K562 (cell line): ENCODE results near the gene KAT7. TPM values are rescaled to one million over a fixed set of nuclear protein-coding genes. Genes with fewer than 3 reads are reported as not detected.
A peak's percentile ranks its signal among the peaks of the same experiment; 100 is the strongest.

Experiments used
- ATAC-seq: fragments of 200-7000 bp; cut with Tn5 transposase; 3 replicates; pipeline ENCODE4 v1.9.1; 2020; ENCODE audit warnings: moderate library complexity
- BruUV-seq: library from RNA; stranded (reverse); fragments of 400-500 nt; replicated peaks from 2 replicates; lab custom pipeline; 2021; lab: Mats Ljungman, UMichigan
- CTCF ChIA-PET: fragments of 300-600 bp; formaldehyde crosslinking; extraction: SDS; loops from one replicate; lab custom pipeline; 2021; ENCODE audit warnings: low intra/inter-chr PET ratio; lab: Yijun Ruan, JAX
- POLR2A ChIA-PET: fragments of 300-600, 350-650 bp; sonication (Branson Sonifier 250); formaldehyde crosslinking; extraction: SDS; loops from one replicate; lab custom pipeline; 2021; ENCODE audit warnings: antibody characterized with exemption, inconsistent platforms; lab: Yijun Ruan, JAX
- DNase-seq, 4 experiments: peaks; one replicate each; pipeline versions ENCODE4 v3.0.0 to v3.0.0-alpha.2; 2011 to 2018; ENCODE audit warnings: low spot score in 3 of 4, mixed read lengths in 3 of 4; ENCODE audit errors: extremely low read depth in 1 of 4
- FAIRE-seq: peaks from 2 replicates; lab custom pipeline; 2011; peaks lifted over from hg19 to GRCh38; lab: Jason Lieb, UNC
- H2AFZ ChIP-seq: 2 replicates; pipeline ENCODE4 v1.6.0; 2011; ENCODE audit warnings: low read depth, low read length, control low read depth, inconsistent platforms
- H3K27ac ChIP-seq: fragments of 200-600 bp; 3 replicates; pipeline ENCODE4 v1.8.0; 2011; ENCODE audit warnings: low read depth, mild to moderate bottlenecking, control low read depth, inconsistent platforms, low read length, moderate library complexity, mixed read lengths; ENCODE audit errors: extremely low read depth
- H3K27me3 ChIP-seq, 2 experiments: fragments of 300-600 bp in 1 of 2; 2 replicates in 1 of 2; 3 replicates in 1 of 2; pipeline versions ENCODE4 v1.6.0 to v1.8.0; 2011; ENCODE audit warnings: inconsistent platforms in 2 of 2, low read length in 2 of 2, mild to moderate bottlenecking in 1 of 2, mixed read lengths in 1 of 2, moderate library complexity in 1 of 2; ENCODE audit not compliant: control insufficient read depth in 2 of 2, insufficient read depth in 2 of 2
- H3K36me3 ChIP-seq: fragments of 300-600 bp; 3 replicates; pipeline ENCODE4 v1.8.0; 2011; ENCODE audit warnings: mild to moderate bottlenecking, low read length, inconsistent platforms; ENCODE audit not compliant: control insufficient read depth, insufficient read depth
- H3K4me1 ChIP-seq, 2 experiments: fragments of 200-600 bp in 1 of 2; replicated peaks in 1 of 2; 2 replicates in 1 of 2; 3 replicates in 1 of 2; pipeline versions ENCODE4 v1.5.1 to v1.8.0; 2011; ENCODE audit warnings: inconsistent platforms in 2 of 2, low read length in 2 of 2, mild to moderate bottlenecking in 1 of 2, mixed read lengths in 1 of 2, moderate library complexity in 1 of 2; ENCODE audit not compliant: control insufficient read depth in 2 of 2, insufficient read depth in 2 of 2
- H3K4me2 ChIP-seq: 2 replicates; pipeline ENCODE4 v1.6.1; 2011; ENCODE audit warnings: low read length, control low read depth, inconsistent platforms, mixed read lengths; ENCODE audit not compliant: insufficient read depth
- H3K4me3 ChIP-seq: fragments of 200-600 bp; sonication (generic), shearing (Covaris generic); 2 replicates; pipeline ENCODE4 v1.5.1; 2016; ENCODE audit warnings: control low read depth, inconsistent platforms
- H3K79me2 ChIP-seq: fragments of 200-600 bp; 3 replicates; pipeline ENCODE4 v1.8.0; 2011; ENCODE audit warnings: low read length, inconsistent platforms; ENCODE audit not compliant: control insufficient read depth, insufficient read depth
- H3K9ac ChIP-seq, 2 experiments: 2 replicates each; pipeline versions ENCODE4 v1.6.0 to v1.6.1; 2011; ENCODE audit warnings: low read depth in 2 of 2, low read length in 2 of 2, control low read depth in 1 of 2, inconsistent platforms in 1 of 2, mild to moderate bottlenecking in 1 of 2, mixed read lengths in 1 of 2; ENCODE audit not compliant: insufficient read depth in 1 of 2
- H3K9me1 ChIP-seq: one replicate; pipeline ENCODE4 v1.6.0; 2011; ENCODE audit warnings: inconsistent platforms, mild to moderate bottlenecking, low read length, moderate library complexity; ENCODE audit not compliant: control insufficient read depth, insufficient read depth
- H3K9me3 ChIP-seq: replicated peaks from 2 replicates; pipeline ENCODE4 v1.5.1; 2011; ENCODE audit warnings: low read depth, low read length, inconsistent platforms; ENCODE audit not compliant: control insufficient read depth, insufficient read depth
- H4K20me1 ChIP-seq: replicated peaks from 2 replicates; pipeline ENCODE4 v1.6.1; 2011; ENCODE audit warnings: low read length, inconsistent platforms, mixed read lengths; ENCODE audit not compliant: control insufficient read depth, insufficient read depth
- BRCA1 ChIP-seq, 2 experiments: fragments of 450-650 bp in 1 of 2; sonication (generic) in 1 of 2; formaldehyde crosslinking in 1 of 2; IDR thresholded peaks; 2 replicates each; pipeline versions ENCODE4 v1.5.0 to v1.6.1; 2017 to 2020; ENCODE audit warnings: mild to moderate bottlenecking in 1 of 2, missing genetic modification reagents in 1 of 2
- COPS2 ChIP-seq: fragments of 450-650 bp; conservative IDR thresholded peaks from 2 replicates; pipeline ENCODE4 v1.6.1; 2016; ENCODE audit warnings: mild to moderate bottlenecking, moderate library complexity
- GABPB2 ChIP-seq: fragments of 250-450 bp; sonication (Bioruptor Pico); conservative IDR thresholded peaks from 2 replicates; pipeline ENCODE4 v1.5.1; 2021; ENCODE audit warnings: mild to moderate bottlenecking
- MYBL2 ChIP-seq, 2 experiments: fragments of 450-650 bp in 1 of 2; sonication (generic) in 1 of 2; formaldehyde crosslinking in 1 of 2; IDR thresholded peaks; 2 replicates each; pipeline versions ENCODE4 v1.6.1 to v1.8.1; 2017 to 2022; ENCODE audit warnings: borderline replicate concordance in 1 of 2, inconsistent platforms in 1 of 2, low read depth in 1 of 2, mild to moderate bottlenecking in 1 of 2, missing genetic modification reagents in 1 of 2, moderate library complexity in 1 of 2
- PBX2 ChIP-seq, 2 experiments: IDR thresholded peaks in 1 of 2; conservative IDR thresholded peaks in 1 of 2; 2 replicates each; pipeline ENCODE4 v1.6.1; 2016; ENCODE audit warnings: low read depth in 2 of 2, mild to moderate bottlenecking in 1 of 2, missing compliant biosample characterization in 1 of 2, missing genetic modification characterization in 1 of 2, moderate library complexity in 1 of 2
- POLR2H ChIP-seq: IDR thresholded peaks from 2 replicates; pipeline ENCODE4 v1.6.1; 2016; ENCODE audit warnings: missing genetic modification characterization, low read depth, mild to moderate bottlenecking, control low read depth, missing compliant biosample characterization, moderate library complexity
- TAF15 ChIP-seq: fragments of 200-400 bp; formaldehyde crosslinking; IDR thresholded peaks from 2 replicates; pipeline ENCODE4 v1.6.1; 2017; ENCODE audit warnings: mild to moderate bottlenecking, low read depth, low read length, moderate library complexity
- ZBTB26 ChIP-seq: fragments of 450-650 bp; formaldehyde crosslinking; IDR thresholded peaks from 2 replicates; pipeline ENCODE4 v1.4.0; 2022; ENCODE audit warnings: missing genetic modification characterization
- ZNF76 ChIP-seq: fragments of 250-450 bp; sonication (Bioruptor Pico); IDR thresholded peaks from 2 replicates; pipeline ENCODE4 v1.4.0; 2020; ENCODE audit warnings: mild to moderate bottlenecking, moderate library complexity, borderline replicate concordance
- WGBS: fragments of 100-300 bp; shearing (Covaris generic); methylation state at CpG from one replicate; pipeline ENCODE4 v1.1.6; 2016; ENCODE audit warnings: low coverage, mixed read lengths; ENCODE audit not compliant: insufficient coverage; ENCODE audit errors: missing lambda C conversion rate; 5-methylcytosine and 5-hydroxymethylcytosine counted together
- in situ Hi-C: fragments of 300-500 bp; cut with MboI; formaldehyde crosslinking; loops from 4 replicates; pipeline ENCODE4 v1.15.0; 2018; ENCODE audit warnings: inconsistent platforms, mixed read lengths
- intact Hi-C: fragments of 100-400 bp; cut with micrococcal nuclease; formaldehyde crosslinking; loops from 2 replicates; pipeline ENCODE4 v1.14.2; 2022
- polyA plus RNA-seq, 8 experiments: library from polyadenylated mRNA; depleted of rRNA in 4 of 8; stranded (reverse) in 5 of 8; unstranded in 3 of 8; fragments of >200 nt; fragmentation: Nextera tagmentation in 2 of 8; fragmentation: Illumina TruSeq in 1 of 8; extraction: Ambion mirVana in 2 of 8; extraction: Trizol in 1 of 8; gene quantifications; 2 replicates each; pipeline versions ENCODE4 v1.2.1 to v1.2.3, GENCODE V29; 2011 to 2014; ENCODE audit warnings: inconsistent platforms in 1 of 8, missing spikeins in 1 of 8
- total RNA-seq, 7 experiments: library from RNA; depleted of rRNA in 6 of 7; stranded (reverse); fragments of >200 nt in 6 of 7; fragmentation: Illumina TruSeq in 2 of 7; extraction: Trizol in 2 of 7; gene quantifications; 2 replicates each; pipeline versions ENCODE4 v1.2.1 to v1.2.3, GENCODE V29; 2011 to 2021; ENCODE audit warnings: low replicate concordance in 1 of 7

The KAT7 gene
- total and polyA plus RNA-seq, 9 of the 15 experiments (the other 6 are each of a cell fraction or from before 2014, with no cell fraction given) = 10.8 to 57.3 (median 34.8) TPM

DNA sequence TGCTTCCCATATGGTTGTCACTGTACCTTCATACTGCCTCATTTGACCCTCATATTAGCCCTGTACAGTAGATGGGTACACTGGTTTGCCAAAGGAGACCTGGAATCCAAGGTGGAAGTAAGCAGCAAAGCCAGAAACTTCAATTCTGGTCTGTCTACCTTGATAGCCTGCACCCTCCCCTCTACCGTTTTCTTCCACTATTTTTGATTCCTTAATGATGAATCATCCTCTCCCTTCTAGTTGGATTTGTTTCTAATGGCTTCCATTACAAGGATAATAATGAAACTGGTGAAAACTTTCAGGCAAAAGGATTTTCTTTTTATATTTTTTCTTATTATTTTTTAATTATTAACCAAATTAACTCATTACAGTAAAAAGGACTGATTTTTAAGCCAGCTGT lies 42.1 kb downstream of the KAT7 start:
- no peak for FAIRE-seq
- no peak overlapping the region for H3K4me2 ChIP-seq

GRCh38 chr17:49832840-49833599 lies 44.5 kb downstream of the KAT7 start:
- H3K36me3 ChIP-seq = peaks cover 50% of the 10 kb centered on the region
- TF ChIP-seq MYBL2 (IDR thresholded peaks at IDR 0.05; ENCODE audit: low read depth) (no peak), MYBL2 (CRISPR knock-in tag; IDR thresholded peaks at IDR 0.05; ENCODE audit: borderline replicate concordance) (no peak), TAF15 (no peak), COPS2 (no peak), ZNF76 (CRISPR knock-in tag) (0 out of 2 replicates have a peak, but pooled peaks have one; percentile 17), BRCA1 (IDR thresholded peaks at IDR 0.05) (no peak), BRCA1 (CRISPR knock-in tag; IDR thresholded peaks at IDR 0.05) (no peak), PBX2 (CRISPR knock-in tag; IDR thresholded peaks at IDR 0.05; ENCODE audit: low read depth) (no peak), PBX2 (tag; conservative IDR thresholded peaks at IDR 0.05; ENCODE audit: low read depth) (peak; percentile 48; the same call in 1 of the 2 replicates), ZBTB26 (CRISPR knock-in tag) (no peak)

More for the DNA sequence above, 42.1 kb downstream of the KAT7 start:
- ChIA-PET POLR2A (interaction anchor here (0.6 to 2.2 kb wide), 3 partner anchors 8 to 305 kb away, joined by 3 to 7 read pairs (median 3); partner anchors contain the start of gene SLC35B1), CTCF (no interaction called here)
- no peaks in the 10 kb centered on the region for H4K20me1 ChIP-seq
- H3K27me3 ChIP-seq = no peaks in the 10 kb centered on the region
- intact Hi-C loops (no loop called here), in situ Hi-C loops (no loop called here)
- no peaks in the 10 kb centered on the region for H3K9me3 ChIP-seq
- no peak overlapping the region for H2AFZ ChIP-seq
- no peaks in the 10 kb centered on the region for H3K79me2 ChIP-seq
- TF ChIP-seq POLR2H (tag) (0 out of 2 replicates have a peak, but pooled peaks have one; percentile 18), GABPB2 (CRISPR knock-in tag) (no peak)
- DNase-seq (no peak), ATAC-seq (no peak)
- no peak overlapping the region for H3K9ac ChIP-seq
- no peak overlapping the region for H3K27ac ChIP-seq
- peaks cover 0 to 17% of the 10 kb centered on the region in 2 experiments; a peak in 3 of 5 replicates for H3K4me1 ChIP-seq
- no peaks in the 10 kb centered on the region for H3K9me1 ChIP-seq
- no TSS peak for BruUV-seq
- peaks cover 73% of the 10 kb centered on the region for H3K36me3 ChIP-seq
- 65% methylated on average over 1 of the region's 1 CpG for WGBS
- H3K4me3 ChIP-seq = no peak overlapping the region

More at GRCh38 chr17:49832840-49833599, 44.5 kb downstream of the KAT7 start:
- ChIA-PET CTCF (no interaction called here), POLR2A (interaction anchor here (0.6 to 1.7 kb wide), 7 partner anchors 7 to 196 kb away, joined by 3 to 5 read pairs (median 3); partner anchors contain the start of genes SLC35B1 and TAC4)
- in situ Hi-C loops = no loop called here
- no peaks in the 10 kb centered on the region for H3K9me3 ChIP-seq
- no TSS peak for BruUV-seq
- ATAC-seq (peak; percentile 80), FAIRE-seq (peak; percentile 82), DNase-seq (peak in 2 of 4 experiments; percentile 44 to 59)
- H3K4me1 ChIP-seq = peaks cover 0 to 17% of the 10 kb centered on the region in 2 experiments; a peak in 3 of 5 replicates
- intact Hi-C loops = no loop called here
- H3K79me2 ChIP-seq = no peaks in the 10 kb centered on the region
- 39% methylated on average over 7 of the region's 7 CpGs for whole genome bisulfite sequencing
- H3K4me3 ChIP-seq = no peak overlapping the region
- H3K9me1 ChIP-seq = no peaks in the 10 kb centered on the region
- H3K27ac ChIP-seq = peak overlapping the region; percentile 42; the same call in 2 of the 3 replicates
- H3K9ac ChIP-seq = no peak overlapping the region; a peak in 1 of 4 replicates
- H3K27me3 ChIP-seq = no peaks in the 10 kb centered on the region
- no peaks in the 10 kb centered on the region for H4K20me1 ChIP-seq
- peak overlapping the region; percentile 23 for H3K4me2 ChIP-seq
- H2AFZ ChIP-seq = no peak overlapping the region
